ENCODE data around the gene AP4B1.

- no peak for TF ChIP-seq CTCF (IDR thresholded peaks at IDR 0.05; ENCODE audit: low read length)
- no peak for TF ChIP-seq EZH2 (IDR thresholded peaks at IDR 0.05; ENCODE audit: borderline replicate concordance, low read length)
Measured at GRCh38 chr1:113924473-113924872, 19.9 kb upstream of the AP4B1 start.
